ENCODE data around the gene LPCAT1.
A peak's percentile ranks its signal among the peaks of the same experiment; 100 is the strongest.
"Not testable (repeated sequence)": the region's sequence is repeated elsewhere in the genome, so short reads cannot be mapped to it uniquely, and the experiment has no call there.

LPCAT1 gene

DNA sequence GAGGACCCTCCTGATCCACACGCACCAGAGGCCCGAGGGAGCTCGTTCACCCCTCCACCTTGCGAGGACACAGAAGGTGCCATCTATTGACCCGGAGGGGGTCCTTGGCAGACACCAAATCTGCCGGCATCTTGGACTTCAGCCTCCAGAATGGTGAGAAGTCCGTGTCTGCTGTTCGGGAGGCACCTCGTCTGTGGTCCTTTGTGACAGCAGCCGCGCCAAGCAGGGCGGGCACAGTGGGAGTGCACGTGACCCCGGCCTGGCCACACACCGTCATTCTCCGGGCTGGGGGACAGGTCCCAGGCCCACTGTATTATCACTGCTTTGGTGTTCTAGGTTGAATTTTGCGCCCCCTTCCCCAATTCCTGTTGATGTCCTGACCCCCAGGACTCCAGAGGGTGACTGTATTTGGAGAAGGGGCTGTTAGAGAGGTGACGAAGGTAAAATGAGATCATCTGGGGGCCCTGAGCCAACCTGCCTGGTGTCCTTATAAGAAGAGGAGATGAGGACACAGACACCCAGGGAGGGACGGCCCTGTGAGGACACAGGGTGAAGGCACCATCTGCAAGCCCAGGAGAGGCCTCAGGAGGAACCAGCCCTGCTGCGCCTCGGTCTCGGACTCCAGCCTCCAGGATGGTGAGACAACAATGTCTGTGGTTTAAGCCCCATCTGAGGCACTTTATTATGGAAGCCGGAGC, 15.7 kb downstream of the LPCAT1 start:
- DNase-seq: no peak

DNA sequence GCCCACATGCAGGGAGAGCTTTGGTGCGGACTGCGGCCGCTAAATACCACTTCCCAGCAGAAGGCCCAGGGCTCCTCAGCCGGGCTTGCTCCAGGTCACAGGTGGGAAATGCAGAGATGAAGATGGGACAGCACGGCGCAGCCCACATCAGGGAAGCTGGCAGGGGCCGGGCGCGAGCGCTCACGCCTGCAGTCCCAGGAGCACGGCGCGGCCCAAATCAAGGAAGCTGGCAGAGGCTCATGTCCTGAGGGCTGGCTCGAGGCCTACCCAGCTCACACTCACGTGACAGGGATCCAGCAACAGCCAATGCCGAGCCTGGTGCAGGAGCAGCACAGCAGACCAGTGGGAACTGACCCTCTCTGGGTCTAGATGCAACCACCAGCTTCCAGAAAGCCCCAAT, 16.3 kb downstream of the LPCAT1 start:
- peak in 1 of 2 experiments; percentile 69 for DNase-seq

DNA sequence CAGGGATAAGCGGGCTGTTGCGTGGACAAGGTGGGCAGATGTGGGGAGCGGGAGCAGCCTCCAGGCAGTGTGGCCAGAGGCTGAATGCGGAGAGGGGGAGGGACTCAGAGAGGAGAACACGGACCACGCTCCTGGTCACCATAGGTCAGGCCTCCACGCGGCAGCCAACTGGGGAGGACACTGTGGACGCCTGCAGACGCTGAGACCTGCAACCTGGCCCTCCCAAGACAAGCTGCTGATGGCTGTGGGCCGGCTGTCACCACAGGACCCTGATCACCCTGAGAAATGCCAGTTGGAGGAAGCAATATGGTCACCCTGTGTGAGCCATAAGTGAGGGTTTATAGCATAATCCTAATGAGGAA, 16.8 kb downstream of the LPCAT1 start:
- DNase-seq: no peak

DNA sequence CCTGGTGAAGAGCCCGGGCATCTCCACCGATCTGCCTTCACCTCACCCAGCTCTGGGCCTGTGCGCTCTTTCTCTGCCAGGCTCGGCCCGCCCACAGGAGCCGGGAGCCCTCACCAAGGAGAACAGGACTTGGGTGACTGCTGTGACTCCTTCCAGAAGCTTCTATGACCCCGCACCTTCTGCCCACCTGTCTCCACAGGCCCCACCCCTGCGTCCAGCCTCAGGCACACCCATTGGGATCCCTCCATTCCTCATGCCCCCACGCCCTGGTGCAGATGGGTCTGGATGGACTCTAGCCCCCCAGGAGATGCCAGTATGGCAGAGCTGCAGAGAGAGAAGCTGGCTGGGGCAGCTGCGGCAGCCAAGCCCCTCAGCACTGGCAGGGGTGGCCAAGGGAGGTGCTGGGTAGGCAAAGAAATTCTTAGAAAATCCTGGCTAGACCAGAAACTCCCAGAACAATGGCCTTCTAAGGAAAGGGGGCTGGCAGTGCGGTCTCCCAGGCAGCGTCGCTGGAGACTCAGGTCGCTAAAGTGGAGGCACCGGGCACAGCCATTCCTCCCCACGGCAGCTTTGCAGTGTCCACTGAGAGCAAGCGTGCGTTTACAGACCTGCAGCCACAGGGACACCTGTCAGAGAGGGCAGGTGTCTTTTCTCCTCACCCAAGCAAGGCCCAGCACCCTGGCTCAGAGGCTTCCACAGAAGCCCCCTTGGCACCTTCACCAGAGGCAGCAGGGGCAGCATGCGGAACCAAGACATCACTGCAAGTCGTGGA, 17.3 kb downstream of the LPCAT1 start:
- no peak for DNase-seq

- no peak for DNase-seq
These were observed 18.1 kb downstream of the LPCAT1 start for GRCh38 chr5:1505506-1506241.

- DNase-seq: not testable (repeated sequence)
These were observed 18.7 kb downstream of the LPCAT1 start for GRCh38 chr5:1505089-1505488.

DNA sequence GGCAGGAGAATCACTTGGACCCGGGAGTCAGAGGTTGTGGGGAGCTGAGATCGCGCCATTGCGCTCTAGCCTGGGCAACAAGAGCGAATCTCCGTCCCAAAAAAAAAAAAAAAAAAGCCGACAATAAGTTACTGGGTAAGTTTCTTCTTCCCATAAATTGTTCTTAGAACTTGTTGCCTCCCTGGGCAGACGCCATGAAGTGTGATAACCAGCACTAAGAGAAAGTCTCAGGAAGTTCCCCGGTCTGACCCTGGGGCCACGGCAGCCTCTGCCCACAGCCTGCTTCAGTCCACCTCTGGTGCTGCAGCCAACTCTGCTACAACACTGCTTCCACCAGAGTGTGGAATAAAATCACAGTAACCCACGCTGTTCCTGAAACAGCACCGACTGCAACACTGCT, 19.1 kb downstream of the LPCAT1 start:
- DNase-seq: no peak

- no peak for DNase-seq
These were observed 19.6 kb downstream of the LPCAT1 start for GRCh38 chr5:1504069-1504595.

GRCh38 chr5:1503241-1504068, 20.3 kb downstream of the LPCAT1 start:
- DNase-seq: no peak

- DNase-seq: no peak
These were observed 21.0 kb downstream of the LPCAT1 start for GRCh38 chr5:1502737-1503120.

DNA sequence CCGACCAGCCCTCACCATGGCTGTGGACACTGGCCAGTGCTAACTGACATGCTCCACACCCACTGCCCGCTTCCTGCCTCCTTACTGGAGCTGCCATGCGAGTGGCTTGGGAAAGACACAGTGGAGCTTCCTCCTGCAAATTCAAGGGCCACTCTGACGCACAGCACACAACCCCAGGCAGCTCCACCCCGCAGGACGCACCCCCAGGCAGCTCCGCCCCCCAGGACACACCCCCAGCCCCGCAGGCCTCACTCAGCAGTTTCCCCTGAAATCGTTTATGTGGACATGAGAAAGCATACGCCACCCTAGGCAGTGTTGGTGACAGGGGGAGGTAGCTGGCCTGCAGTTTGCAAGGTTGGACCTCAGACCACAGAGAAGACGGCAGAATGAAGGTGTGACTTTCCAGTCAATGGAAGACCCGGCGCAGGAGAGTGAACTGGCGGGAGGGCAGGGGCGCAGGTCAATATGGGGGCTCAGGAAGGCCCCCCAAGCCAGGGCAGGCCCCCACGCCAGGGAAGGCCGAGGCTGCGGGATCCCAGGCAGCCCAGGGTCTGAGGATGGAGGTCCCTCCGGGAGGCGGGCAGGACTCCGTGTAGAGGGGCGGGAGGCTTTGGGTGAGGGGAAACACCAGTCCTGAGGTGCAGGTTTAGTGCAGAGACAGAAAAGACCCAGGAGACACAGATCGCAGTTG, 21.6 kb downstream of the LPCAT1 start:
- DNase-seq: no peak

DNA sequence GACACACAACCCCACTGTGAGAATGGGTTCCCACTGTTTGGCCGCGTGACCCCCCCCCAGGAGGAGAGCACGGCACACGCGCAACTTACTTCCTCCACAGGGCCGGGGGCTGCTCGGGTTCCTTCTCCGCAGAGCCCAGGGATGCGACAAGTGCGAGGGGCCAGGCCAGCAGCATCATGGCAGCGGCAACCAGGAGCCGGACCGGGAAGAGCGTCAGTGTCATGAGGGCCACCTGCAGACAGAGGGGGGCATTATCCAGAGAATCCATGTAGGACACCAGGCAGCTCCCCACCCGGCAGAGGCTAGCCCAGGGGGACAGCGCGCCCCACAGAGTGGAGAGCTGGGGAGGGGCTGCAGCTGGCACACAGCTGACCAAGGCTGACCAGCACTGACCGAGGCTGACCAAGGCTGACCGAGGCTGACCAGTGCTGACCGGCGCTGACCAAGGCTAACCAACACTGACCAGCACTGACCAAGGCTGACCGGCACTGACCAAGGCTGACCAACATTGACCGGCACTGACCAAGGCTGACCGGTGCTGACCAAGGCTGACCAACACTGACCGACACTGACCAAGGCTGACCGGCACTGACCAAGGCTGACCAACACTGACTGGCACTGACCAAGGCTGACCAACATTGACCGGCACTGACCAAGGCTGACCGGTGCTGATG, 22.3 kb downstream of the LPCAT1 start:
- DNase-seq: no peak

DNA sequence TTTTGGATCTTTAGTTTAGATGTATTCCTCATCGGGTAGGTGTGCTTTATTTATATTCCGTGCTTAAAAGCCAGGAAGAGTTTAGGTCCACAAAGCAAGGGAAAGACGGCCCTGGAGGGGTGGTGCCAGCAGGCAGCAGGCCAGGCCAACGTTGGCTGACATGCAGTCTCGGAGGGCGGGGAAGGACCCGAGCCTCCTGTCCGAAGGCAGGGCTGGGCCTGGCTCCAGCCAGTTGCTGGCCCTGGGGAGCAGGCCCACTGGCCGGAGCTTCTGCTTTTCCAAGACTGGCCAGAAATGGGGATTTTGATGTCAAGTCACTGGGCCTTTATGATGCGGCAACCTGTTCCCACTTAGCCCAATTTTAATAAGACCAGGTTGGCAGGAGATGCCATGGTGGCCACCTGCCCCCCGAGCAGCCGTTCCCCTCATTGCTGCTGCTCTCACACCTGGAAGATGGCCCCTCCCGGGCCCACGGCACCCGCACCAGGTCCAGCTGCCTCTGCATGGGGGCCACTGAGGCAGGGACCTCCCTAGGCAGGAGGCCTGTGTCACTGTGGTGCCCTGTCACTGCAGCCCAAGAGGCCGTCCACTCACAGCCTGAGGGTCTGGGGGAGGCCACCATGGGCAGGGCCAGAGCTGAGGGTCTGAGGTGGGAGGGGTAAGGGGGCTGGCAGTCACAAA, 23.2 kb downstream of the LPCAT1 start:
- no peak for DNase-seq

- DNase-seq: no peak
These were observed 23.9 kb downstream of the LPCAT1 start for GRCh38 chr5:1499851-1500250.

DNA sequence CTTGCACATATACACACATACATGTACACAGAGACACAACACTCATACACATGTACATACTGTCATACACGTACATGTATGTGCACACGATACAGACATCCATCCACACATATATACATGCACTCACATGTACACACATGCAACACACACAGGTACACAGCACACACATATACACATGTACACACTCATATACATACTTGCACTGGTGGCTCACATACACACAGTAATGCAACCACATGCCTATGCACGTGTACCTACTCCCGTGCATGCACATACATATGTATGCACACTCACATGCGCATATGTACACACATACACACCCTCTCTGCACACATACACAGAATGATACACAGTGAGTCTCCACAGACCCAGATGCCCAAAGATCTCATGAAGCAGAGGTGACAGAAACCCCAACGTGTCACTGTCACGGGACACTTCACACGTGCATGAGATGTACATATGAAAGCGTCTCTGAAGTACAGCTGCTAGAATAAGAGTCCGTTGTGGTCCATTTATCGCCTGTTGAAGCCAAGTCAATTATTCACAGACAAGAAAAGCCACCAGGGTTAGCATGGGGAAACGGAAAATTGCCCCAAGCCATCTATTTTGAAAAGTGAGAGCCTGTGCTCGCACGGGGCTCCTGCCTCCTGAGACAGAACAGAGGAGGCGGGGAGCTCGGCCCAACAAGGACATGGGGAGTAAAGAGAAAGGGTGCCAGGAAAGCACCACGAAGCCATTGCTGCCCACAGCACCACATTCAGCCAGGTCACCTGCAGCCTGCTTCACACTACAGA, 24.9 kb downstream of the LPCAT1 start:
- no peak for DNase-seq

DNA sequence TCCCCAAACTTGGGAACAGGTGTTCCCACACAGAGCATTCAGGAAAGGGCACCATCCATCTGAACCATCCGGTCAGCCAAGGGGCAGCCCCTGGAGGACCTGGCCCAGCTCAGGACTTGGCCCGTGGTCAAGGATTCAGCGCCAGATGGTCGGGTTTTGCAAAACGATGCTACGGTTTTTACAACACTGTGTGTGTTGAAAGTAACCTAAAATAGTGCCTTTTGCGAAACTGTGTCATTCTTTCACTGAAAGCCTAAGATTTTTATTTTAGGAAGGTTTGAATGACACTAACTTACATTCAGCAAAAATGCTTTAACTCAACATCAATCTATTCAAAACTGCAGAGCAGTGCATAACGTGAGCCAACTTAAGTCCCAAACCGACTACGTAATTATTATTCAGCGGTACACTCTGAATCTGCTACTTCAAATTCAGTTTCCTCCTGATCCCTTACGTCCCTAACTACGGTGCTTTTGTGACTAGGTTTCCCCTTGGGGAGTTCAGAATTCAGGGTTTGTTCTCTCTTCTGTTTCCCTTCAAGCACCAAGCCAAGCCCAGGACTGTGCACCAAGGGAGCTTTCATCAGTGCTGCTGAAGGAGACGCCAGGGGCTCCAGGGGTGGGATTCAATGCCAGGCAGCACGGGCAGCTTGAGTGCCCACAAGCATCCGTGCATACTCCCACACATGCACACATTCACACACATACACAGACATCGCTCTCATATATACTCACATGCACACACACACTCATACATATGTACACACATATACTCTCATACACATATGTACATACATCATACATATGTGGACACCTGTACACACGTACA, 25.8 kb downstream of the LPCAT1 start:
- DNase-seq: peak in 1 of 2 experiments; percentile 35

DNA sequence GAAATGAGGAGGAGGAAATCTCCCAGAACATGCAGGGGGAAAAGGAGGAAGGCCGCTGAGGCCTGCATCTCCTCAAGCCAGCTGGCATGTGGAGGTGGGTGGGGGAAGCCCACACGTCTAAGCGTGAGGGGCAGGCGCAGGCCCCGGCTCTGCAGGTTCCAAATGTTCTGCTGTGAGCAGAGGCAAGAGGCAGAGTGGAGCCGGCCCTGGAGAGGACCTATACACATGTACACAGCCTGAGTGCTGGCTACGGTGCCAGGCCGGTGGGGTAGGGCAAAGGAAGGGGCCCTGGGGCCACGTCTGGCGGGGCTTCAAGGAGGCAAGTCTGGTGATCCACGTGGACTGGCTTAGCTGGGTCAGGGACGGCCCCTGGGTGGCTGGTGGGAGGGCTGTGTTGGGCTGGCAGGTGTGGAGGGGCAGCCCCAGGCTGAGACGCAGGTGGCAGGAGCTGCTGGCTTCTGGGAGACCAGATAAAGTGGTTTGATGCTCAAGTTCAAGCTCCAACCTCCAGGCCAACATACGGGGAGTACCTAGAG, 26.4 kb downstream of the LPCAT1 start:
- DNase-seq: no peak

GRCh38 chr5:1495525-1495897, 28.2 kb downstream of the LPCAT1 start:
- no peak for DNase-seq

Measured in cerebellar nuclear complex (tissue), 1 donor.